ENCODE data around the gene TSC22D4.

The TSC22D4 gene

GRCh38 chr7:100521076-100521475 is 42.1 kb upstream of the TSC22D4 start:
- Histone ChIP-seq H3K27me3 (ENCODE audit: insufficient read depth, low read length) (no peaks in the 10 kb centered on the region), H3K18ac (ENCODE audit: low read length) (no peak overlapping the region), H3K4me3 (ENCODE audit: low read depth, low read length) (no peak overlapping the region), H3K9ac (ENCODE audit: low read length) (no peak overlapping the region), H2AK5ac (ENCODE audit: low read length) (no peak overlapping the region), H3K4ac (ENCODE audit: low read depth, low read length) (no peak overlapping the region), H2BK5ac (ENCODE audit: low read depth, low read length, poor library complexity) (no peak overlapping the region), H3K79me1 (ENCODE audit: low read length) (no peaks in the 10 kb centered on the region), H2BK12ac (ENCODE audit: low read length) (no peak overlapping the region), H4K91ac (ENCODE audit: low read depth, low read length) (no peak overlapping the region), H3K4me1 (ENCODE audit: control insufficient read depth in 1 of 2, insufficient read depth in 2 of 2, low read length in 2 of 2) (no peaks in the 10 kb centered on the region), H3K23ac (ENCODE audit: low read length) (no peak overlapping the region), H3K79me2 (ENCODE audit: control insufficient read depth, insufficient read depth, low read length, poor library complexity) (no peaks in the 10 kb centered on the region), H3K4me2 (ENCODE audit: low read length) (no peak overlapping the region), H2AFZ (ENCODE audit: insufficient read depth, low read length, poor library complexity) (no peak overlapping the region), H2BK120ac (ENCODE audit: insufficient read depth, low read length, poor library complexity) (no peak overlapping the region), H3K27ac (ENCODE audit: low read depth, low read length) (no peak overlapping the region), H4K8ac (ENCODE audit: low read depth, low read length) (no peak overlapping the region), H3K14ac (ENCODE audit: low read length) (no peak overlapping the region), H3K36me3 (ENCODE audit: control insufficient read depth in 1 of 2, insufficient read depth in 2 of 2, low read length in 2 of 2) (no peaks in the 10 kb centered on the region), H3K9me3 (ENCODE audit: insufficient read depth, low read depth, low read length) (peaks cover 2% of the 10 kb centered on the region), H4K12ac (ENCODE audit: low read depth, low read length) (no peak overlapping the region)
- no peak for DNase-seq
- WGBS (ENCODE audit: extremely low coverage, insufficient coverage, insufficient read length), result no CpG with 5 or more reads among the region's 2 CpGs

GRCh38 chr7:100520138-100520537 is 41.1 kb upstream of the TSC22D4 start:
- Histone ChIP-seq H3K9ac (ENCODE audit: low read length) (no peak overlapping the region), H3K4me1 (ENCODE audit: control insufficient read depth in 1 of 2, insufficient read depth in 2 of 2, low read length in 2 of 2) (no peaks in the 10 kb centered on the region), H3K27me3 (ENCODE audit: insufficient read depth, low read length) (no peaks in the 10 kb centered on the region), H2AFZ (ENCODE audit: insufficient read depth, low read length, poor library complexity) (no peak overlapping the region), H4K91ac (ENCODE audit: low read depth, low read length) (no peak overlapping the region), H2AK5ac (ENCODE audit: low read length) (no peak overlapping the region), H3K14ac (ENCODE audit: low read length) (no peak overlapping the region), H3K18ac (ENCODE audit: low read length) (no peak overlapping the region), H3K4me3 (ENCODE audit: low read depth, low read length) (no peak overlapping the region), H3K27ac (ENCODE audit: low read depth, low read length) (no peak overlapping the region), H3K4me2 (ENCODE audit: low read length) (no peak overlapping the region), H3K36me3 (ENCODE audit: control insufficient read depth in 1 of 2, insufficient read depth in 2 of 2, low read length in 2 of 2) (no peaks in the 10 kb centered on the region), H4K8ac (ENCODE audit: low read depth, low read length) (no peak overlapping the region), H3K4ac (ENCODE audit: low read depth, low read length) (no peak overlapping the region), H2BK12ac (ENCODE audit: low read length) (no peak overlapping the region), H2BK120ac (ENCODE audit: insufficient read depth, low read length, poor library complexity) (no peak overlapping the region), H3K23ac (ENCODE audit: low read length) (no peak overlapping the region), H2BK5ac (ENCODE audit: low read depth, low read length, poor library complexity) (no peak overlapping the region), H3K79me1 (ENCODE audit: low read length) (no peaks in the 10 kb centered on the region), H4K12ac (ENCODE audit: low read depth, low read length) (no peak overlapping the region), H3K79me2 (ENCODE audit: control insufficient read depth, insufficient read depth, low read length, poor library complexity) (no peaks in the 10 kb centered on the region), H3K9me3 (ENCODE audit: insufficient read depth, low read depth, low read length) (peaks cover 2% of the 10 kb centered on the region)
- no peak for DNase-seq
- no CpG with 5 or more reads among the region's 1 CpG for WGBS (ENCODE audit: extremely low coverage, insufficient coverage, insufficient read length)

GRCh38 chr7:100519580-100519979 is 40.6 kb upstream of the TSC22D4 start:
- H2BK12ac ChIP-seq (ENCODE audit: low read length), result no peak overlapping the region

GRCh38 chr7:100517305-100517704 is 38.3 kb upstream of the TSC22D4 start:
- WGBS (ENCODE audit: extremely low coverage, insufficient coverage, insufficient read length), result no CpG with 5 or more reads among the region's 2 CpGs
- Histone ChIP-seq H2AK5ac (ENCODE audit: low read length) (no peak overlapping the region), H2AFZ (ENCODE audit: insufficient read depth, low read length, poor library complexity) (no peak overlapping the region), H2BK120ac (ENCODE audit: insufficient read depth, low read length, poor library complexity) (no peak overlapping the region), H3K4me3 (ENCODE audit: low read depth, low read length) (no peak overlapping the region), H3K23ac (ENCODE audit: low read length) (no peak overlapping the region), H3K36me3 (ENCODE audit: control insufficient read depth in 1 of 2, insufficient read depth in 2 of 2, low read length in 2 of 2) (no peaks in the 10 kb centered on the region), H4K8ac (ENCODE audit: low read depth, low read length) (no peak overlapping the region), H3K4ac (ENCODE audit: low read depth, low read length) (no peak overlapping the region), H3K14ac (ENCODE audit: low read length) (no peak overlapping the region), H2BK5ac (ENCODE audit: low read depth, low read length, poor library complexity) (no peak overlapping the region), H3K79me2 (ENCODE audit: control insufficient read depth, insufficient read depth, low read length, poor library complexity) (no peaks in the 10 kb centered on the region), H3K79me1 (ENCODE audit: low read length) (no peaks in the 10 kb centered on the region), H4K12ac (ENCODE audit: low read depth, low read length) (no peak overlapping the region), H4K91ac (ENCODE audit: low read depth, low read length) (no peak overlapping the region), H3K9ac (ENCODE audit: low read length) (no peak overlapping the region), H3K27ac (ENCODE audit: low read depth, low read length) (no peak overlapping the region), H3K27me3 (ENCODE audit: insufficient read depth, low read length) (no peaks in the 10 kb centered on the region), H3K18ac (ENCODE audit: low read length) (no peak overlapping the region), H3K4me1 (ENCODE audit: control insufficient read depth in 1 of 2, insufficient read depth in 2 of 2, low read length in 2 of 2) (no peaks in the 10 kb centered on the region), H3K9me3 (ENCODE audit: insufficient read depth, low read depth, low read length) (no peaks in the 10 kb centered on the region), H3K4me2 (ENCODE audit: low read length) (no peak overlapping the region), H2BK12ac (ENCODE audit: low read length) (no peak overlapping the region)
- DNase-seq, result no peak

More at GRCh38 chr7:100519580-100519979, 40.6 kb upstream of the TSC22D4 start:
- Histone ChIP-seq H3K9me3 (ENCODE audit: insufficient read depth, low read depth, low read length) (peaks cover 2% of the 10 kb centered on the region), H4K12ac (ENCODE audit: low read depth, low read length) (no peak overlapping the region), H2BK5ac (ENCODE audit: low read depth, low read length, poor library complexity) (no peak overlapping the region), H3K9ac (ENCODE audit: low read length) (no peak overlapping the region), H3K36me3 (ENCODE audit: control insufficient read depth in 1 of 2, insufficient read depth in 2 of 2, low read length in 2 of 2) (no peaks in the 10 kb centered on the region), H2AFZ (ENCODE audit: insufficient read depth, low read length, poor library complexity) (no peak overlapping the region), H3K27ac (ENCODE audit: low read depth, low read length) (no peak overlapping the region), H3K79me2 (ENCODE audit: control insufficient read depth, insufficient read depth, low read length, poor library complexity) (no peaks in the 10 kb centered on the region), H3K18ac (ENCODE audit: low read length) (no peak overlapping the region), H3K23ac (ENCODE audit: low read length) (no peak overlapping the region), H3K79me1 (ENCODE audit: low read length) (no peaks in the 10 kb centered on the region), H3K14ac (ENCODE audit: low read length) (no peak overlapping the region), H3K4ac (ENCODE audit: low read depth, low read length) (no peak overlapping the region), H4K91ac (ENCODE audit: low read depth, low read length) (no peak overlapping the region), H3K4me3 (ENCODE audit: low read depth, low read length) (no peak overlapping the region), H2BK120ac (ENCODE audit: insufficient read depth, low read length, poor library complexity) (no peak overlapping the region), H3K4me1 (ENCODE audit: control insufficient read depth in 1 of 2, insufficient read depth in 2 of 2, low read length in 2 of 2) (no peaks in the 10 kb centered on the region), H3K27me3 (ENCODE audit: insufficient read depth, low read length) (no peaks in the 10 kb centered on the region), H4K8ac (ENCODE audit: low read depth, low read length) (no peak overlapping the region), H3K4me2 (ENCODE audit: low read length) (no peak overlapping the region), H2AK5ac (ENCODE audit: low read length) (no peak overlapping the region)
- DNase-seq, result no peak
- WGBS (ENCODE audit: extremely low coverage, insufficient coverage, insufficient read length), result no CpG with 5 or more reads among the region's 6 CpGs
